Hepatocyte (in vitro differentiated cells): ENCODE results near the gene INTS11. TPM values are rescaled to one million over a fixed set of nuclear protein-coding genes. Genes with fewer than 3 reads are reported as not detected.

Experiments used
- DNase-seq: peaks from one replicate; pipeline ENCODE4 v3.0.0-alpha.2; 2016; ENCODE audit warnings: low spot score
- H2AFZ ChIP-seq: fragments of 200-600 bp; sonication (generic); 2 replicates; pipeline ENCODE4 v1.6.0; 2016; ENCODE audit warnings: antibody characterized with exemption, mild to moderate bottlenecking
- H3K27ac ChIP-seq: fragments of 200-600 bp; sonication (generic); 2 replicates; pipeline ENCODE4 v1.5.1; 2016; ENCODE audit warnings: mild to moderate bottlenecking
- H3K27me3 ChIP-seq: fragments of 200-600 bp; sonication (generic); 2 replicates; pipeline ENCODE4 v1.6.1; 2016
- H3K36me3 ChIP-seq: fragments of 200-600 bp; sonication (generic); replicated peaks from 2 replicates; pipeline ENCODE4 v1.5.1; 2016; ENCODE audit warnings: low read depth; ENCODE audit not compliant: insufficient read depth
- H3K4me1 ChIP-seq: fragments of 200-600 bp; sonication (generic); 2 replicates; pipeline ENCODE4 v1.5.1; 2016; ENCODE audit warnings: mild to moderate bottlenecking, moderate library complexity; ENCODE audit not compliant: insufficient read depth
- H3K4me2 ChIP-seq: fragments of 200-600 bp; sonication (generic); 2 replicates; pipeline ENCODE4 v1.6.0; 2016
- H3K4me3 ChIP-seq: fragments of 200-600 bp; sonication (generic); 2 replicates; pipeline ENCODE4 v1.5.1; 2016; ENCODE audit warnings: mild to moderate bottlenecking
- H3K79me2 ChIP-seq: fragments of 200-600 bp; sonication (generic); 2 replicates; pipeline ENCODE4 v1.6.0; 2017; ENCODE audit warnings: mild to moderate bottlenecking
- H3K9me2 ChIP-seq: fragments of 200-600 bp; sonication (generic); replicated peaks from 2 replicates; pipeline ENCODE4 v1.6.0; 2017; ENCODE audit warnings: mild to moderate bottlenecking; ENCODE audit not compliant: insufficient read depth
- H3K9me3 ChIP-seq: fragments of 200-600 bp; sonication (generic); 2 replicates; pipeline ENCODE4 v1.5.1; 2016; ENCODE audit warnings: low read depth, mild to moderate bottlenecking
- H4K20me1 ChIP-seq: fragments of 200-600 bp; sonication (generic); 2 replicates; pipeline ENCODE4 v1.6.0; 2016; ENCODE audit warnings: mild to moderate bottlenecking; ENCODE audit not compliant: insufficient read depth, poor library complexity, severe bottlenecking
- EZH2 ChIP-seq: fragments of 200-600 bp; sonication (generic); IDR thresholded peaks from 2 replicates; pipeline ENCODE4 v1.6.1; 2016; ENCODE audit warnings: antibody characterized with exemption, mild to moderate bottlenecking, borderline replicate concordance
- EZH2phosphoT487 ChIP-seq: fragments of 200-600 bp; sonication (generic); IDR thresholded peaks from one replicate; pipeline ENCODE4 v1.6.1; 2018; ENCODE audit warnings: antibody characterized with exemption, mild to moderate bottlenecking, low read depth, moderate library complexity; ENCODE audit not compliant: unreplicated experiment, severe bottlenecking
- WGBS: methylation state at CpG from one replicate; pipeline ENCODE4 v1.1.6; 2016; ENCODE audit warnings: low lambda C conversion rate; ENCODE audit errors: missing lambda C conversion rate; 5-methylcytosine and 5-hydroxymethylcytosine counted together
- polyA plus RNA-seq: library from polyadenylated mRNA; unstranded; fragments of >200 nt; fragmentation: Nextera tagmentation; extraction: Ambion mirVana; gene quantifications from 2 replicates; pipeline ENCODE4 v1.2.1, GENCODE V29; 2016
- total RNA-seq: library from RNA; depleted of rRNA; stranded (reverse); fragments of >200 nt; gene quantifications from 2 replicates; pipeline ENCODE4 v1.2.3, GENCODE V29; 2014
- TF ChIP-seq, protein P1 (sequence below): fragments of 200-600 bp; sonication (generic); IDR thresholded peaks from 2 replicates; pipeline ENCODE4 v1.5.1; 2016; ENCODE audit warnings: antibody characterized with exemption, mild to moderate bottlenecking; ENCODE audit not compliant: poor library complexity

The INTS11 gene
- total and polyA plus RNA-seq, 2 experiments from 2014 or later, result 80.4 to 80.6 TPM

DNA sequence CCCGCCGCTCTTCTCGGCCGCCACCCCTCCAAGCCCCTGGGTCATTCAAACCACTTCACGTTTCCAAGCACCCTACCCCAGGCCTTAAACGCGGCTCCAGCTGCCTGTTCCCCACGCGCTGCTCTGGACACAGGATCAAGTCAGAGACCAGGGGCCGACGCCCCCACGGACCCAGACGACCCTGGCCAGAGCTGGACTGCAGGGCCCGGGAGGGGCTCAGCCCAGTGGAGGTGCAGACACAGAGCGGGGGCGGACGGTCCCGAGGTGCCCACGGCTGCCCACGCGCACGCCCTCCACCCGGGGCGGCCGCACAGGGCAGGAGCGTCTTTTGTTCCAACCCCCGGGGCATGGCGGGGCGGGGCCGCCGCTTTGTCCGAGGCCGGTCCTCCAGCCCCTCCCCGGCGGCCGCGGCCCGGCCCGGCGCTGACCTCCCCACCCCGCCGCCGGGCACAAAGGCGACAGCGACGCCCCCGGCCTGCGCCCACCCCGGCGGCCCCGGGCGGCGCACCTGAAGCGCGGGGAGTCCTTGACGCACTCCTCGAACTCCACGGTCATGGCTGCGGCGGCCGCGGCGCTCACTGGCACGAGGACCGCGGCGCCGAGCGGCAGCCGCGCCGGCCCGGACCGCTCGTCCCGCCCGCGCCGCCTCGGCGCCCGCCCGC, 17.1 kb downstream of the INTS11 start:
- Histone ChIP-seq H3K9me3 (no peaks in the 10 kb centered on the region), H3K4me1 (peaks cover 41% of the 10 kb centered on the region), H2AFZ (no peak overlapping the region), H3K9me2 (no peaks in the 10 kb centered on the region), H3K27me3 (no peaks in the 10 kb centered on the region), H3K4me3 (peak overlapping the region; percentile 70), H3K79me2 (peaks cover 63% of the 10 kb centered on the region), H3K27ac (peak overlapping the region; percentile 93), H4K20me1 (peaks cover 24% of the 10 kb centered on the region), H3K4me2 (peak overlapping the region; percentile 99), H3K36me3 (no peaks in the 10 kb centered on the region)
- WGBS, result 4% methylated on average over 18 of the region's 83 CpGs
- DNase-seq, result no peak
- no peak for TF ChIP-seq EZH2
- TF ChIP-seq, protein P1, sequence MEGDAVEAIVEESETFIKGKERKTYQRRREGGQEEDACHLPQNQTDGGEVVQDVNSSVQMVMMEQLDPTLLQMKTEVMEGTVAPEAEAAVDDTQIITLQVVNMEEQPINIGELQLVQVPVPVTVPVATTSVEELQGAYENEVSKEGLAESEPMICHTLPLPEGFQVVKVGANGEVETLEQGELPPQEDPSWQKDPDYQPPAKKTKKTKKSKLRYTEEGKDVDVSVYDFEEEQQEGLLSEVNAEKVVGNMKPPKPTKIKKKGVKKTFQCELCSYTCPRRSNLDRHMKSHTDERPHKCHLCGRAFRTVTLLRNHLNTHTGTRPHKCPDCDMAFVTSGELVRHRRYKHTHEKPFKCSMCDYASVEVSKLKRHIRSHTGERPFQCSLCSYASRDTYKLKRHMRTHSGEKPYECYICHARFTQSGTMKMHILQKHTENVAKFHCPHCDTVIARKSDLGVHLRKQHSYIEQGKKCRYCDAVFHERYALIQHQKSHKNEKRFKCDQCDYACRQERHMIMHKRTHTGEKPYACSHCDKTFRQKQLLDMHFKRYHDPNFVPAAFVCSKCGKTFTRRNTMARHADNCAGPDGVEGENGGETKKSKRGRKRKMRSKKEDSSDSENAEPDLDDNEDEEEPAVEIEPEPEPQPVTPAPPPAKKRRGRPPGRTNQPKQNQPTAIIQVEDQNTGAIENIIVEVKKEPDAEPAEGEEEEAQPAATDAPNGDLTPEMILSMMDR, result no peak
- no peak for TF ChIP-seq EZH2phosphoT487

DNA sequence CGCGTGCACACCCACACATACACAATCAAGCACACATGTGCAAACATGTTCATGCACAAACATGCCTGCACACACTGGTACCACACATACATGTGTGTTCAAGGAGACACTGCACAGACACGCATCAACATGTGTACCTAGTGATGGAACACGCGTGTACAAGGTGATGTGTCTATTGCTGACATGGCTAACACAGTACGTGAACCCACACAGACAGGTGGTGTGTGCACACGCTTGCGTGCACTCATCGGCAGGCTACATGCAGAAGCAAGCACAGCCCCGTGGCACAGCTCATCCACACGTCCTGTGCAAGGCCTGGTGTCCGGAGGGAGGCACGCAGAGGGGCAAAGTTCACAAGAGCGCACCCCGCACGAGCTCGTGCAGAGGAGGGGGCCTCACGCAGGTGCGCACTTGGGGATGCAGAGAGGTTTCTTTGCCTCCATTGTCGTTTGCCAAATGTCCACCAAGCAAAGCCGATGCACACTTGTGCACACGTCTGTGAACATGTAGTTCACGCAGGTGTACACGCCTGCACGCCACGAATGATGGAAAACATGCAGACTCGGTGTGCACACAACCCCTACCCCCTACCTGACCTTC, 17.7 kb downstream of the INTS11 start:
- Histone ChIP-seq H3K79me2 (peaks cover 63% of the 10 kb centered on the region), H3K4me1 (peaks cover 41% of the 10 kb centered on the region)
- WGBS, result 42% methylated on average over 26 of the region's 27 CpGs

DNA sequence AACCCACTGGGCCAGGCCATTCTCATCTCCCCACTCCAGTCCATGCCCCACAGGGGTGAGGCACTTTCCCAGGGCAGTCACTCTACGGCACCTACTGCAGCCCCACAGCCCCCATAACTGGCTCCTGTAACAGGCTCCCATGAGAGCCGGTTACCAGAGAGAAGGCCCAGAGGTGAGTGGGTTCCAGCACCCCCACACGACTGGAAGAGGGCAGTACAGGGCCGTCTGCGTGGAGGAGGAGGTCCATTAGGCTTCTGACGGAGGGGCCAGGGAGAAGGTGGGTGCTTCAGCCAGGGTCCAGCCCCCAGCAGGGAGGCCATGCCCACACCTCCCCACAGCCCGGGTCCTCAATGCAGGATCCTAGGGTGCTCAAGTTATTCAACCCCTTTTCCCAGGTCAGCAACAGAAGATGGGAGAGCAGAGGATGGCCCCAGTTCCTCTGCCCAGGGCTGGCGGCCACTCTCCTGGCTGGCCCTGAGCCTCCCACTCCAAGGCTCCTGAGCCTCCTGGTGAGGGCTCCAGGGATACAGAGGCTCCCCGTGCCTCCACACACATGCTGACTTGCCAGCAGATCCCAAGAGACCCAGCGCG, 18.3 kb downstream of the INTS11 start:
- no peaks in the 10 kb centered on the region for H3K27me3 ChIP-seq
- DNase-seq, result no peak
- H3K36me3 ChIP-seq, result no peaks in the 10 kb centered on the region
- peak overlapping the region; percentile 99 for H3K4me2 ChIP-seq
- H3K9me2 ChIP-seq, result no peaks in the 10 kb centered on the region
- H3K4me1 ChIP-seq, result peaks cover 41% of the 10 kb centered on the region
- H2AFZ ChIP-seq, result no peak overlapping the region
- H3K4me3 ChIP-seq, result peak overlapping the region; percentile 29
- H3K27ac ChIP-seq, result peak overlapping the region; percentile 93
- H3K9me3 ChIP-seq, result no peaks in the 10 kb centered on the region
- WGBS, result 50% methylated on average over 11 of the region's 11 CpGs
- peaks cover 63% of the 10 kb centered on the region for H3K79me2 ChIP-seq
- TF ChIP-seq, protein P1, result no peak
- no peak for TF ChIP-seq EZH2
- TF ChIP-seq EZH2phosphoT487, result no peak
- H4K20me1 ChIP-seq, result peaks cover 27% of the 10 kb centered on the region

More for the DNA sequence above, 17.7 kb downstream of the INTS11 start:
- Histone ChIP-seq H3K9me3 (no peaks in the 10 kb centered on the region), H3K4me2 (peak overlapping the region; percentile 99), H3K9me2 (no peaks in the 10 kb centered on the region), H2AFZ (no peak overlapping the region), H3K27ac (peak overlapping the region; percentile 93), H4K20me1 (peaks cover 27% of the 10 kb centered on the region), H3K4me3 (peak overlapping the region; percentile 70), H3K27me3 (no peaks in the 10 kb centered on the region), H3K36me3 (no peaks in the 10 kb centered on the region)
- peak; percentile 49 for DNase-seq
- TF ChIP-seq EZH2phosphoT487 (no peak), EZH2 (no peak)
- TF ChIP-seq, protein P1, result no peak
